PC-9 (cell line): ENCODE results near the gene PDSS1.

Experiments used
- CTCF ChIP-seq: fragments of 200-600 bp; sonication (generic); conservative IDR thresholded peaks from 2 replicates; pipeline ENCODE4 v1.6.1; 2017; ENCODE audit warnings: mixed run types, antibody characterized with exemption, mild to moderate bottlenecking, moderate library complexity
- EZH2 ChIP-seq: fragments of 200-600 bp; sonication (generic); IDR thresholded peaks from 2 replicates; pipeline ENCODE4 v1.8.0; 2017; ENCODE audit warnings: antibody characterized with exemption, low read depth

- TF ChIP-seq EZH2 (no peak), CTCF (no peak)
Observed at GRCh38 chr10:26696786-26697162, 727 bp upstream of the PDSS1 start.
